GM12891 (cell line): ENCODE data around the gene PTX4.

Source experiments
- POLR2A ChIP-seq: IDR thresholded peaks from 2 replicates; pipeline ENCODE4 v1.6.1; 2011; ENCODE audit warnings: low read depth, low read length, control low read depth
- POLR2AphosphoS5 ChIP-seq: IDR thresholded peaks from 2 replicates; pipeline ENCODE4 v1.6.1; 2011; ENCODE audit warnings: low read depth, low read length, control low read depth
- POU2F2 ChIP-seq: IDR thresholded peaks from 2 replicates; pipeline ENCODE4 v1.6.1; 2011; ENCODE audit warnings: low read depth, mild to moderate bottlenecking, control low read depth, low read length, moderate library complexity
- TAF1 ChIP-seq: IDR thresholded peaks from 2 replicates; pipeline ENCODE4 v1.6.1; 2011; ENCODE audit warnings: low read depth, low read length, control low read depth

DNA sequence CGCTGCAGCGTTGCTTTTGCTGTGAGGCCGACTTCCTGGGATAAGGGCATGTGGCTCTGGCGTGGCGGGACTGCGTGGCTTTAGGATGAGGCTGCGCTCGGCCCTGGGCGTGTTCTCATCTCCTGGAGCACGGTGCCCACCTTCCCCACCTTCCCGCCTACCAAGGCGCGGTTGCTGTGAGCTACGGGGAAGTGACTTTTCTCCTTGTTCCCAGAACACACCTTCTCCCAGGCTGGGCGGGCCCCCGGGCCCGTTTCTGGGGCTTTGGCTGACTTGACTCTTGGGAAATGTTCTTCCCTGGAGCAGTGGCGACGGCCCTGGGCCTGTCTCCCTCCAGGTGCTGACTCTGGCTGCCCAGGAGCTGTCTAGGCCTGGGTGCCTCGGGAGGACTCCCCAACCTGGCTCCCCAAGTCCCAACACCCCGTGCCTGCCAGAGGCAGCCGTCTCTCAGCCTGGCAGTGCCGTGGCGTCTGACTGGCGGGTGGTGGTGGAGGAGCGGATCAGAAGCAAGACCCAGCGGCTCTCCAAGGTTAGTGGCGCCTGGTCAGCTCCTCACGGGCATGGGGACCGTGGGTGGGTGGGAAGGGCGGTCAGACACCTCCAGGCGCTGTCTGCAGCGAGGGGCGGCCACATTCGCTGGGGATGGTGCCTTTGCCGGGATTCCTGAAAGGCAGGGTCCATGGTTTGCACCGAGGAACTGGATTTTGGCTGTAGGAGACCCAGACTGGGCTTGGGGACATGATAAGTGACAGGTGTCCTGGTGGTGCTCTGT, 16.5 kb upstream of the PTX4 start:
- no peak for TF ChIP-seq POLR2A
- no peak for TF ChIP-seq POLR2AphosphoS5
- TF ChIP-seq TAF1, result no peak
- TF ChIP-seq POU2F2, result no peak
